Caco-2 (cell line): ENCODE data around the gene MAP1LC3B2. TPM values are rescaled to one million over a fixed set of nuclear protein-coding genes. Genes with fewer than 3 reads are reported as not detected.
A peak's percentile ranks its signal among the peaks of the same experiment; 100 is the strongest.

Experiments used
- BruUV-seq: library from RNA; stranded (reverse); fragments of 400-500 nt; replicated peaks from 2 replicates; lab custom pipeline; 2021; lab: Mats Ljungman, UMichigan
- CTCF ChIA-PET: fragments of 300-600 bp; sonication (Branson Sonifier 250); formaldehyde crosslinking; loops from one replicate; lab custom pipeline; 2022; ENCODE audit warnings: antibody characterized with exemption; lab: Charles Lee
- POLR2A ChIA-PET: fragments of 300-600 bp; sonication (Branson Sonifier 250); formaldehyde crosslinking; loops from one replicate; lab custom pipeline; 2022; ENCODE audit warnings: antibody characterized with exemption; lab: Charles Lee
- DNase-seq, 2 experiments: peaks; one replicate each; pipeline versions ENCODE4 v3.0.0 to v3.0.0-alpha.2; 2020 to 2022
- H3K27me3 ChIP-seq: replicated peaks from 2 replicates; pipeline ENCODE4 v1.6.0; 2011; ENCODE audit warnings: low read length; ENCODE audit not compliant: control insufficient read depth, insufficient read depth
- H3K36me3 ChIP-seq: 2 replicates; pipeline ENCODE4 v1.5.1; 2011; ENCODE audit warnings: low read length; ENCODE audit not compliant: control insufficient read depth, insufficient read depth
- H3K4me1 ChIP-seq: fragments of 250-450 bp; sonication (Bioruptor Pico); 2 replicates; pipeline ENCODE4 v1.5.1; 2020; ENCODE audit warnings: mild to moderate bottlenecking
- H3K4me3 ChIP-seq: 2 replicates; pipeline ENCODE4 v1.5.1; 2011; ENCODE audit warnings: low read depth, mild to moderate bottlenecking, control low read depth, low read length
- H3K9me3 ChIP-seq: fragments of 250-450 bp; sonication (Bioruptor Pico); 2 replicates; pipeline ENCODE4 v1.5.1; 2020; ENCODE audit warnings: mild to moderate bottlenecking, moderate library complexity
- H3K27ac Mint-ChIP-seq: one replicate; pipeline ENCODE4 v1.8.0; 2022; ENCODE audit warnings: mixed read lengths; ENCODE audit not compliant: unreplicated experiment
- H3K27me3 Mint-ChIP-seq: one replicate; pipeline ENCODE4 v1.8.0; 2022; ENCODE audit warnings: mixed read lengths; ENCODE audit not compliant: insufficient read depth, unreplicated experiment
- H3K36me3 Mint-ChIP-seq: one replicate; pipeline ENCODE4 v1.8.0; 2022; ENCODE audit warnings: mild to moderate bottlenecking, mixed read lengths; ENCODE audit not compliant: insufficient read depth, unreplicated experiment
- H3K4me1 Mint-ChIP-seq: one replicate; pipeline ENCODE4 v1.8.0; 2022; ENCODE audit warnings: low read depth, mixed read lengths; ENCODE audit not compliant: unreplicated experiment
- H3K4me3 Mint-ChIP-seq: one replicate; pipeline ENCODE4 v1.8.0; 2022; ENCODE audit warnings: mild to moderate bottlenecking, moderate library complexity, mixed read lengths; ENCODE audit not compliant: unreplicated experiment
- H3K9me3 Mint-ChIP-seq: one replicate; pipeline ENCODE4 v1.8.0; 2022; ENCODE audit warnings: mixed read lengths; ENCODE audit not compliant: unreplicated experiment
- intact Hi-C: fragments of 100-400 bp; cut with micrococcal nuclease; formaldehyde crosslinking; loops from one replicate; pipeline ENCODE4 v1.10.0; 2022; ENCODE audit not compliant: unreplicated experiment
- total RNA-seq: library from RNA; stranded (reverse); gene quantifications from 2 replicates; pipeline ENCODE4 v1.2.3, GENCODE V29; 2022
- TF ChIP-seq, protein P1 (sequence below), 2 experiments: fragments of 200-600 bp in 1 of 2; IDR thresholded peaks; 1 replicate in 1 of 2; 2 replicates in 1 of 2; pipeline versions ENCODE4 v1.5.1 to v1.8.0; 2011 to 2022; ENCODE audit warnings: antibody characterized with exemption in 1 of 2, control low read depth in 1 of 2, inconsistent platforms in 1 of 2, low read depth in 1 of 2, low read length in 1 of 2, mild to moderate bottlenecking in 1 of 2, moderate library complexity in 1 of 2; ENCODE audit not compliant: insufficient read depth in 1 of 2, severe bottlenecking in 1 of 2, unreplicated experiment in 1 of 2

Gene MAP1LC3B2
- total RNA-seq, 1 experiment from 2014 or later = not detected

- Mint-ChIP-seq H3K4me1 (peaks cover 25% of the 10 kb centered on the region), H3K27ac (peak overlapping the region; percentile 89), H3K27me3 (no peaks in the 10 kb centered on the region), H3K36me3 (peaks cover 7% of the 10 kb centered on the region), H3K4me3 (peak overlapping the region; percentile 5), H3K9me3 (peaks cover 28% of the 10 kb centered on the region)
- no peak overlapping the region for H3K4me3 ChIP-seq
- no peaks in the 10 kb centered on the region for H3K27me3 ChIP-seq
- H3K9me3 ChIP-seq = peaks cover 22% of the 10 kb centered on the region
- H3K36me3 ChIP-seq = no peaks in the 10 kb centered on the region
- peak; percentile 35 to 56 for DNase-seq
- no TSS peak for BruUV-seq
- ChIA-PET POLR2A (no interaction called here), CTCF (no interaction called here)
- H3K4me1 ChIP-seq = peaks cover 25% of the 10 kb centered on the region
- intact Hi-C loops = no loop called here
- TF ChIP-seq, protein P1, sequence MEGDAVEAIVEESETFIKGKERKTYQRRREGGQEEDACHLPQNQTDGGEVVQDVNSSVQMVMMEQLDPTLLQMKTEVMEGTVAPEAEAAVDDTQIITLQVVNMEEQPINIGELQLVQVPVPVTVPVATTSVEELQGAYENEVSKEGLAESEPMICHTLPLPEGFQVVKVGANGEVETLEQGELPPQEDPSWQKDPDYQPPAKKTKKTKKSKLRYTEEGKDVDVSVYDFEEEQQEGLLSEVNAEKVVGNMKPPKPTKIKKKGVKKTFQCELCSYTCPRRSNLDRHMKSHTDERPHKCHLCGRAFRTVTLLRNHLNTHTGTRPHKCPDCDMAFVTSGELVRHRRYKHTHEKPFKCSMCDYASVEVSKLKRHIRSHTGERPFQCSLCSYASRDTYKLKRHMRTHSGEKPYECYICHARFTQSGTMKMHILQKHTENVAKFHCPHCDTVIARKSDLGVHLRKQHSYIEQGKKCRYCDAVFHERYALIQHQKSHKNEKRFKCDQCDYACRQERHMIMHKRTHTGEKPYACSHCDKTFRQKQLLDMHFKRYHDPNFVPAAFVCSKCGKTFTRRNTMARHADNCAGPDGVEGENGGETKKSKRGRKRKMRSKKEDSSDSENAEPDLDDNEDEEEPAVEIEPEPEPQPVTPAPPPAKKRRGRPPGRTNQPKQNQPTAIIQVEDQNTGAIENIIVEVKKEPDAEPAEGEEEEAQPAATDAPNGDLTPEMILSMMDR (IDR thresholded peaks at IDR 0.05; ENCODE audit: insufficient read depth in 1 of 2, low read depth in 1 of 2, low read length in 1 of 2, severe bottlenecking in 1 of 2, unreplicated experiment in 1 of 2) = no peak
Measured at GRCh38 chr12:116619246-116619645, 60.1 kb downstream of the MAP1LC3B2 start.

DNA sequence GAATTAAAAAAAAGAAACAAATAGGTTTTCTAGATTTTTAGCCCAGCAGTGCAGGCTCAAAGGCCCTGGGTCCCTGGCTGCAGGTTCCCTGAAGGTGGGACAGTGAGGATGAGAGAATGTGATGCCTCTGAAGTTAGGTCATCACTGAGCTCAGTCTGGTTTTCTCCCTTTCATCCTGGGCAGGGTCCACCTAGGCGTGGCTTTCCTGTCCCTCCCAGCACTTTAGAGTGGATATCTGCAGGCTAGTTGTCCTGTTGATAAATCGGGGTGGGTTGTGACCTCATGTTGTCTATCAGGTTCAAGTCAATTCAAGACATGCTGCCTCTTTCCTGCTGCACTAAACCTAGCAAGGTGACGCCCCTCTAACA, 60.9 kb downstream of the MAP1LC3B2 start:
- Histone ChIP-seq H3K27me3 (no peaks in the 10 kb centered on the region), H3K4me3 (no peak overlapping the region), H3K4me1 (peaks cover 25% of the 10 kb centered on the region), H3K36me3 (no peaks in the 10 kb centered on the region), H3K9me3 (peaks cover 22% of the 10 kb centered on the region)
- no peaks in the 10 kb centered on the region for H3K27me3 Mint-ChIP-seq
- ChIA-PET CTCF (interaction anchor here (1.1 kb wide), 1 partner anchor 17 kb away, joined by 3 read pairs; no protein-coding TSS in a partner anchor), POLR2A (interaction anchor here (0.9 to 1.3 kb wide), 2 partner anchors 17 to 43 kb away, joined by 4 to 10 read pairs; no protein-coding TSS in a partner anchor)
- H3K36me3 Mint-ChIP-seq = peaks cover 7% of the 10 kb centered on the region
- TF ChIP-seq, protein P1 (IDR thresholded peaks at IDR 0.05; ENCODE audit: insufficient read depth in 1 of 2, low read depth in 1 of 2, low read length in 1 of 2, severe bottlenecking in 1 of 2, unreplicated experiment in 1 of 2) = no peak
- H3K27ac Mint-ChIP-seq = peak overlapping the region; percentile 89
- peaks cover 25% of the 10 kb centered on the region for H3K4me1 Mint-ChIP-seq
- H3K4me3 Mint-ChIP-seq = no peak overlapping the region
- DNase-seq = peak; percentile 71 to 79
- H3K9me3 Mint-ChIP-seq = peaks cover 30% of the 10 kb centered on the region
- no TSS peak for BruUV-seq
- intact Hi-C loops = loop anchor here (2.0 kb wide), 1 partner anchor 17 kb away; no protein-coding TSS in a partner anchor

- POLR2A ChIA-PET = interaction anchor here (0.9 to 1.3 kb wide), 2 partner anchors 16 to 42 kb away, joined by 4 to 10 read pairs; no protein-coding TSS in a partner anchor
- H3K4me1 ChIP-seq = peaks cover 25% of the 10 kb centered on the region
- H3K4me3 ChIP-seq = no peak overlapping the region
- intact Hi-C loops = loop anchor here (2.0 kb wide), 1 partner anchor 16 kb away; no protein-coding TSS in a partner anchor
- CTCF ChIA-PET = interaction anchor here (1.1 kb wide), 1 partner anchor 17 kb away, joined by 3 read pairs; no protein-coding TSS in a partner anchor
- DNase-seq = no peak
- Mint-ChIP-seq H3K9me3 (peaks cover 30% of the 10 kb centered on the region), H3K36me3 (peaks cover 7% of the 10 kb centered on the region), H3K4me1 (peaks cover 25% of the 10 kb centered on the region), H3K4me3 (no peak overlapping the region), H3K27me3 (no peaks in the 10 kb centered on the region), H3K27ac (peak overlapping the region; percentile 89)
- H3K36me3 ChIP-seq = no peaks in the 10 kb centered on the region
- H3K27me3 ChIP-seq = no peaks in the 10 kb centered on the region
- H3K9me3 ChIP-seq = peaks cover 22% of the 10 kb centered on the region
- TF ChIP-seq, protein P1 (IDR thresholded peaks at IDR 0.05; ENCODE audit: insufficient read depth in 1 of 2, low read depth in 1 of 2, low read length in 1 of 2, severe bottlenecking in 1 of 2, unreplicated experiment in 1 of 2) = no peak
- BruUV-seq = no TSS peak
Measured at GRCh38 chr12:116620492-116621191, 61.5 kb downstream of the MAP1LC3B2 start.
